ENCODE measurements around the gene FXYD2. TPM values are rescaled to one million over a fixed set of nuclear protein-coding genes. Genes with fewer than 3 reads are reported as not detected.
A peak's percentile ranks its signal among the peaks of the same experiment; 100 is the strongest.

FXYD2 gene
- total and polyA plus RNA-seq, 10 of the 15 experiments (the other 5 are each of a cell fraction or from before 2014, with no cell fraction given) = 1.2 to 4.5 (median 2.4) TPM

DNA sequence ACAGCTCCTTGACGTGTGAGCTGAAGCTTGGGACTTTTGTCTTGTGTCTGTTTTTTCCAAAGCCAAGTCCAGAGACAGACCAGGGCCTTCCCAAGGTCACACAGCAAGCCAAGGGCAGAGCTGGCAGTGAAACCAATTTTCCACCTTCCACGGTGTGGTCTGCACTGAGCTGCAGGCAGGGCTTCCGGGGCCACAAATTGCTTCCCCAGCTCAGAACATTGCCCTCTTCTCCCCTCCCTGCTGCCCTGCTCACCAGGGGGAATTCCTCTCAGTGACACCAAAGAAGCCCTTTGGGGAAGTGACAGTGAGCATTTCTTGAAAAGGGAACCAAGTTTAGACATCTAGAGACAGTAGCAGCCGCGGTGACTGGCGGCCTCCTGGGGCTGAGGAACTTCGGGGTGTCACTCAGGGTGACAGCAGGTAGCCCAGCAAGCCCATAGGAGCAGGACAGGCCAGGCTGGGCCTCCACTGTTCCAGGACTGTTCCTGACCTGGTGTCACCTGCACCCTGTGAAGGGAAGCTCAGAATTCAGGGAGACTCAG lies 9.2 kb downstream of the FXYD2 start (continued):
- TF ChIP-seq RAD51 (IDR thresholded peaks at IDR 0.05) = no peak
- TF ChIP-seq POU2F2 (IDR thresholded peaks at IDR 0.05; ENCODE audit: borderline replicate concordance, low read depth, low read length) = peak; percentile 61; the same call in 2 of the 3 replicates
- TF ChIP-seq BCL11A (IDR thresholded peaks at IDR 0.05; ENCODE audit: low read depth, low read length) = peak; percentile 66; the same call in 1 of the 2 replicates
- TF ChIP-seq BRCA1 (IDR thresholded peaks at IDR 0.05; ENCODE audit: low read depth, low read length) = no peak
- TF ChIP-seq FOXM1 (IDR thresholded peaks at IDR 0.05; ENCODE audit: low read depth, low read length) = peak; percentile 60; the same call in 1 of the 2 replicates
- TF ChIP-seq ASH2L (IDR thresholded peaks at IDR 0.05; ENCODE audit: borderline replicate concordance, low read depth) = no peak
- TF ChIP-seq RB1 (IDR thresholded peaks at IDR 0.05; ENCODE audit: borderline replicate concordance) = no peak; the same call in 1 of the 2 replicates
- peak; percentile 73 for TF ChIP-seq POLR2A (IDR thresholded peaks at IDR 0.05; ENCODE audit: low read depth, low read length)
- no peak for TF ChIP-seq SIX5 (IDR thresholded peaks at IDR 0.05; ENCODE audit: low read depth, low read length, severe bottlenecking)
- TF ChIP-seq, protein P1, sequence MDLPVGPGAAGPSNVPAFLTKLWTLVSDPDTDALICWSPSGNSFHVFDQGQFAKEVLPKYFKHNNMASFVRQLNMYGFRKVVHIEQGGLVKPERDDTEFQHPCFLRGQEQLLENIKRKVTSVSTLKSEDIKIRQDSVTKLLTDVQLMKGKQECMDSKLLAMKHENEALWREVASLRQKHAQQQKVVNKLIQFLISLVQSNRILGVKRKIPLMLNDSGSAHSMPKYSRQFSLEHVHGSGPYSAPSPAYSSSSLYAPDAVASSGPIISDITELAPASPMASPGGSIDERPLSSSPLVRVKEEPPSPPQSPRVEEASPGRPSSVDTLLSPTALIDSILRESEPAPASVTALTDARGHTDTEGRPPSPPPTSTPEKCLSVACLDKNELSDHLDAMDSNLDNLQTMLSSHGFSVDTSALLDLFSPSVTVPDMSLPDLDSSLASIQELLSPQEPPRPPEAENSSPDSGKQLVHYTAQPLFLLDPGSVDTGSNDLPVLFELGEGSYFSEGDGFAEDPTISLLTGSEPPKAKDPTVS (IDR thresholded peaks at IDR 0.05; ENCODE audit: low read depth, low read length) = no peak
- no peak for TF ChIP-seq SMAD1 (IDR thresholded peaks at IDR 0.05; ENCODE audit: low read depth, partially characterized antibody)
- TF ChIP-seq ESRRA (IDR thresholded peaks at IDR 0.05; ENCODE audit: low read length) = peak; percentile 16; the same call in 1 of the 2 replicates
- TF ChIP-seq, protein P2, sequence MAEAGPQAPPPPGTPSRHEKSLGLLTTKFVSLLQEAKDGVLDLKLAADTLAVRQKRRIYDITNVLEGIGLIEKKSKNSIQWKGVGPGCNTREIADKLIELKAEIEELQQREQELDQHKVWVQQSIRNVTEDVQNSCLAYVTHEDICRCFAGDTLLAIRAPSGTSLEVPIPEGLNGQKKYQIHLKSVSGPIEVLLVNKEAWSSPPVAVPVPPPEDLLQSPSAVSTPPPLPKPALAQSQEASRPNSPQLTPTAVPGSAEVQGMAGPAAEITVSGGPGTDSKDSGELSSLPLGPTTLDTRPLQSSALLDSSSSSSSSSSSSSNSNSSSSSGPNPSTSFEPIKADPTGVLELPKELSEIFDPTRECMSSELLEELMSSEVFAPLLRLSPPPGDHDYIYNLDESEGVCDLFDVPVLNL (IDR thresholded peaks at IDR 0.05; ENCODE audit: low read depth, low read length) = no peak
- TF ChIP-seq EZH2 (IDR thresholded peaks at IDR 0.05; ENCODE audit: borderline replicate concordance, control insufficient read depth, low read depth, low read length) = no peak
- no peak; the same call in 1 of the 2 replicates for TF ChIP-seq POLR2AphosphoS2 (IDR thresholded peaks at IDR 0.05; ENCODE audit: low read depth, low read length)
- TF ChIP-seq NFIC (IDR thresholded peaks at IDR 0.05; ENCODE audit: low read depth, low read length) = peak; percentile 49; the same call in 1 of the 2 replicates
- TF ChIP-seq EGR1 (IDR thresholded peaks at IDR 0.05; ENCODE audit: borderline replicate concordance in 1 of 2, low read depth in 2 of 2, low read length in 2 of 2) = peak in 1 of 2 experiments; percentile 8; a peak in 1 of 3 replicates
- TF ChIP-seq, protein P3, sequence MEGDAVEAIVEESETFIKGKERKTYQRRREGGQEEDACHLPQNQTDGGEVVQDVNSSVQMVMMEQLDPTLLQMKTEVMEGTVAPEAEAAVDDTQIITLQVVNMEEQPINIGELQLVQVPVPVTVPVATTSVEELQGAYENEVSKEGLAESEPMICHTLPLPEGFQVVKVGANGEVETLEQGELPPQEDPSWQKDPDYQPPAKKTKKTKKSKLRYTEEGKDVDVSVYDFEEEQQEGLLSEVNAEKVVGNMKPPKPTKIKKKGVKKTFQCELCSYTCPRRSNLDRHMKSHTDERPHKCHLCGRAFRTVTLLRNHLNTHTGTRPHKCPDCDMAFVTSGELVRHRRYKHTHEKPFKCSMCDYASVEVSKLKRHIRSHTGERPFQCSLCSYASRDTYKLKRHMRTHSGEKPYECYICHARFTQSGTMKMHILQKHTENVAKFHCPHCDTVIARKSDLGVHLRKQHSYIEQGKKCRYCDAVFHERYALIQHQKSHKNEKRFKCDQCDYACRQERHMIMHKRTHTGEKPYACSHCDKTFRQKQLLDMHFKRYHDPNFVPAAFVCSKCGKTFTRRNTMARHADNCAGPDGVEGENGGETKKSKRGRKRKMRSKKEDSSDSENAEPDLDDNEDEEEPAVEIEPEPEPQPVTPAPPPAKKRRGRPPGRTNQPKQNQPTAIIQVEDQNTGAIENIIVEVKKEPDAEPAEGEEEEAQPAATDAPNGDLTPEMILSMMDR (IDR thresholded peaks at IDR 0.05 in 2 of 3, conservative IDR thresholded peaks at IDR 0.05 in 1 of 3; ENCODE audit: control insufficient read depth in 2 of 3, extremely low read depth in 1 of 3, insufficient read depth in 1 of 3, low read depth in 3 of 3, low read length in 3 of 3) = no peak
- TF ChIP-seq, protein P4, sequence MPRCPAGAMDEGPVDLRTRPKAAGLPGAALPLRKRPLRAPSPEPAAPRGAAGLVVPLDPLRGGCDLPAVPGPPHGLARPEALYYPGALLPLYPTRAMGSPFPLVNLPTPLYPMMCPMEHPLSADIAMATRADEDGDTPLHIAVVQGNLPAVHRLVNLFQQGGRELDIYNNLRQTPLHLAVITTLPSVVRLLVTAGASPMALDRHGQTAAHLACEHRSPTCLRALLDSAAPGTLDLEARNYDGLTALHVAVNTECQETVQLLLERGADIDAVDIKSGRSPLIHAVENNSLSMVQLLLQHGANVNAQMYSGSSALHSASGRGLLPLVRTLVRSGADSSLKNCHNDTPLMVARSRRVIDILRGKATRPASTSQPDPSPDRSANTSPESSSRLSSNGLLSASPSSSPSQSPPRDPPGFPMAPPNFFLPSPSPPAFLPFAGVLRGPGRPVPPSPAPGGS (IDR thresholded peaks at IDR 0.05; ENCODE audit: borderline replicate concordance, insufficient read depth, low read depth, low read length, poor library complexity, severe bottlenecking) = no peak
- TF ChIP-seq, protein P5, sequence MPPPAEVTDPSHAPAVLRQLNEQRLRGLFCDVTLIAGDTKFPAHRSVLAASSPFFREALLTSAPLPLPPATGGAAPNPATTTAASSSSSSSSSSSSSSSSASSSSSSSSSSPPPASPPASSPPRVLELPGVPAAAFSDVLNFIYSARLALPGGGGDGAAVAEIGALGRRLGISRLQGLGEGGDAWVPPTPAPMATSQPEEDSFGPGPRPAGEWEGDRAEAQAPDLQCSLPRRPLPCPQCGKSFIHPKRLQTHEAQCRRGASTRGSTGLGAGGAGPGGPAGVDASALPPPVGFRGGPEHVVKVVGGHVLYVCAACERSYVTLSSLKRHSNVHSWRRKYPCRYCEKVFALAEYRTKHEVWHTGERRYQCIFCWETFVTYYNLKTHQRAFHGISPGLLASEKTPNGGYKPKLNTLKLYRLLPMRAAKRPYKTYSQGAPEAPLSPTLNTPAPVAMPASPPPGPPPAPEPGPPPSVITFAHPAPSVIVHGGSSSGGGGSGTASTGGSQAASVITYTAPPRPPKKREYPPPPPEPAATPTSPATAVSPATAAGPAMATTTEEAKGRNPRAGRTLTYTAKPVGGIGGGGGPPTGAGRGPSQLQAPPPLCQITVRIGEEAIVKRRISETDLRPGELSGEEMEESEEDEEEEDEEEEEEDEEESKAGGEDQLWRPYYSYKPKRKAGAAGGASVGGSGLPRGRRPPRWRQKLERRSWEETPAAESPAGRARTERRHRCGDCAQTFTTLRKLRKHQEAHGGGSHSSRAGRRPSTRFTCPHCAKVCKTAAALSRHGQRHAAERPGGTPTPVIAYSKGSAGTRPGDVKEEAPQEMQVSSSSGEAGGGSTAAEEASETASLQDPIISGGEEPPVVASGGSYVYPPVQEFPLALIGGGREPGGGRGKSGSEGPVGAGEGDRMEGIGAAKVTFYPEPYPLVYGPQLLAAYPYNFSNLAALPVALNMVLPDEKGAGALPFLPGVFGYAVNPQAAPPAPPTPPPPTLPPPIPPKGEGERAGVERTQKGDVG (CRISPR knock-in tag; IDR thresholded peaks at IDR 0.05) = no peak
- TF ChIP-seq SMAD5 (IDR thresholded peaks at IDR 0.05; ENCODE audit: low read depth) = no peak
